SK-N-SH (cell line): ENCODE measurements around the gene FAT2. TPM values are rescaled to one million over a fixed set of nuclear protein-coding genes. Genes with fewer than 3 reads are reported as not detected.

Source experiments
- CTCF ChIA-PET: fragments of 300-600, 350-600 bp; formaldehyde crosslinking; extraction: SDS; loops from one replicate; lab custom pipeline; 2021; lab: Yijun Ruan, JAX
- POLR2A ChIA-PET: fragments of 350-600 bp; sonication (Branson Sonifier 250); formaldehyde crosslinking; extraction: SDS; loops from one replicate; lab custom pipeline; 2020; ENCODE audit warnings: antibody characterized with exemption, inconsistent platforms; lab: Yijun Ruan, JAX
- DNase-seq: peaks from one replicate; pipeline ENCODE4 v3.0.0; 2012
- H2AFZ ChIP-seq: fragments of 200-600 bp; sonication (generic); 2 replicates; pipeline ENCODE4 v1.8.1; 2016; ENCODE audit warnings: antibody characterized with exemption, mild to moderate bottlenecking, low read depth
- H3F3A ChIP-seq: fragments of 200-600 bp; sonication (generic); replicated peaks from 2 replicates; pipeline ENCODE3; 2016; ENCODE audit warnings: antibody characterized with exemption, mild to moderate bottlenecking; ENCODE audit not compliant: insufficient read depth
- H3K27ac ChIP-seq, 2 experiments: fragments of 200-500 bp in 1 of 2; fragments of 200-600 bp in 1 of 2; sonication (Bioruptor generic) in 1 of 2; sonication (generic), shearing (Covaris generic) in 1 of 2; 2 replicates each; pipeline versions ENCODE4 v1.5.1 to v1.6.1; 2014 to 2016; ENCODE audit warnings: low read depth in 2 of 2, inconsistent platforms in 1 of 2, low read length in 1 of 2, mild to moderate bottlenecking in 1 of 2, mixed read lengths in 1 of 2
- H3K27me3 ChIP-seq: fragments of 200-600 bp; sonication (generic), shearing (Covaris generic); 2 replicates; pipeline ENCODE4 v1.6.1; 2016; ENCODE audit warnings: mixed run types; ENCODE audit not compliant: insufficient read depth
- H3K36me3 ChIP-seq, 2 experiments: fragments of 200-500 bp in 1 of 2; fragments of 200-600 bp in 1 of 2; sonication (Bioruptor generic) in 1 of 2; sonication (generic) in 1 of 2; replicated peaks in 1 of 2; 2 replicates each; pipeline versions ENCODE3 to v1.5.1; 2014 to 2016; ENCODE audit warnings: low read length in 1 of 2, mild to moderate bottlenecking in 1 of 2; ENCODE audit not compliant: insufficient read depth in 2 of 2, control insufficient read depth in 1 of 2
- H3K4me1 ChIP-seq, 2 experiments: fragments of 200-500 bp in 1 of 2; fragments of 200-600 bp in 1 of 2; sonication (Bioruptor generic) in 1 of 2; sonication (generic), shearing (Covaris generic) in 1 of 2; 2 replicates each; pipeline versions ENCODE4 v1.5.1 to v1.6.1; 2014 to 2016; ENCODE audit warnings: low read depth in 1 of 2, low read length in 1 of 2, mixed run types in 1 of 2; ENCODE audit not compliant: insufficient read depth in 2 of 2, control insufficient read depth in 1 of 2
- H3K4me2 ChIP-seq: fragments of 200-600 bp; sonication (generic), shearing (Covaris generic); 2 replicates; pipeline ENCODE4 v1.6.1; 2017; ENCODE audit warnings: mixed run types
- H3K4me3 ChIP-seq, 2 experiments: fragments of 200-500 bp in 1 of 2; fragments of 200-600 bp in 1 of 2; sonication (Bioruptor generic) in 1 of 2; sonication (generic), shearing (Covaris generic) in 1 of 2; 2 replicates each; pipeline versions ENCODE4 v1.5.1 to v1.8.1; 2014 to 2016; ENCODE audit warnings: low read depth in 2 of 2, inconsistent platforms in 1 of 2, low read length in 1 of 2, mild to moderate bottlenecking in 1 of 2, mixed read lengths in 1 of 2, moderate library complexity in 1 of 2
- H3K79me2 ChIP-seq: fragments of 200-600 bp; sonication (generic); 2 replicates; pipeline ENCODE4 v1.8.1; 2017; ENCODE audit warnings: mild to moderate bottlenecking; ENCODE audit not compliant: insufficient read depth
- H3K9ac ChIP-seq: fragments of 200-600 bp; sonication (generic); 2 replicates; pipeline ENCODE4 v1.6.1; 2017; ENCODE audit warnings: mixed run types
- H3K9me2 ChIP-seq: fragments of 200-600 bp; sonication (generic); 2 replicates; pipeline ENCODE4 v1.6.1; 2017; ENCODE audit warnings: mixed run types
- H3K9me3 ChIP-seq: fragments of 200-600 bp; sonication (generic); 2 replicates; pipeline ENCODE4 v1.6.1; 2017; ENCODE audit warnings: mixed run types, mild to moderate bottlenecking, moderate library complexity
- H4K20me1 ChIP-seq: fragments of 200-600 bp; sonication (generic); 2 replicates; pipeline ENCODE4 v1.6.1; 2017; ENCODE audit warnings: mild to moderate bottlenecking, mixed run types; ENCODE audit not compliant: insufficient read depth
- EP300 ChIP-seq, 2 experiments: IDR thresholded peaks; 2 replicates each; pipeline versions ENCODE4 v1.4.0 to v1.6.1; 2012; ENCODE audit warnings: borderline replicate concordance in 1 of 2, low read depth in 1 of 2, low read length in 1 of 2
- EZH2phosphoT487 ChIP-seq: fragments of 200-600 bp; sonication (generic); IDR thresholded peaks from 2 replicates; pipeline ENCODE4 v1.6.1; 2017; ENCODE audit warnings: low read depth, mixed run types, mild to moderate bottlenecking, antibody characterized with exemption, moderate library complexity, borderline replicate concordance
- FOSL2 ChIP-seq: IDR thresholded peaks from 2 replicates; pipeline ENCODE4 v1.4.0; 2012; ENCODE audit warnings: low read depth, mild to moderate bottlenecking, moderate library complexity, borderline replicate concordance
- FOXJ3 ChIP-seq: sonication (generic); formaldehyde crosslinking; IDR thresholded peaks from 2 replicates; pipeline ENCODE4 v1.5.1; 2020; ENCODE audit warnings: mild to moderate bottlenecking, missing genetic modification reagents
- MEF2A ChIP-seq: IDR thresholded peaks from 2 replicates; pipeline ENCODE4 v1.4.0; 2012; ENCODE audit warnings: low read depth, borderline replicate concordance
- NFIC ChIP-seq: IDR thresholded peaks from 2 replicates; pipeline ENCODE4 v1.4.0; 2012; ENCODE audit warnings: borderline replicate concordance
- NRF1 ChIP-seq: IDR thresholded peaks from 2 replicates; pipeline ENCODE4 v1.6.1; 2012; ENCODE audit warnings: low read depth, mild to moderate bottlenecking, low read length
- RAD21 ChIP-seq: IDR thresholded peaks from 2 replicates; pipeline ENCODE4 v1.6.1; 2012; ENCODE audit warnings: mild to moderate bottlenecking, low read length
- RFX5 ChIP-seq: IDR thresholded peaks from 2 replicates; pipeline ENCODE4 v1.6.1; 2012; ENCODE audit warnings: mild to moderate bottlenecking, improper control_type of control experiment, low read length
- RXRA ChIP-seq: IDR thresholded peaks from 2 replicates; pipeline ENCODE4 v1.4.0; 2012; ENCODE audit warnings: low read depth, mild to moderate bottlenecking, borderline replicate concordance
- TAF1 ChIP-seq: IDR thresholded peaks from 2 replicates; pipeline ENCODE4 v1.6.1; 2012; ENCODE audit warnings: low read depth, mild to moderate bottlenecking, low read length, moderate library complexity, borderline replicate concordance
- TCF12 ChIP-seq: IDR thresholded peaks from 2 replicates; pipeline ENCODE4 v1.4.0; 2012
- TEAD4 ChIP-seq: IDR thresholded peaks from 2 replicates; pipeline ENCODE4 v1.4.0; 2012; ENCODE audit warnings: mild to moderate bottlenecking, borderline replicate concordance; ENCODE audit not compliant: insufficient read depth
- YY1 ChIP-seq: IDR thresholded peaks from 2 replicates; pipeline ENCODE4 v1.4.0; 2012; ENCODE audit warnings: low read depth, mild to moderate bottlenecking
- WGBS: methylation state at CpG from one replicate; pipeline ENCODE4 v1.1.6; 2017; ENCODE audit warnings: low lambda C conversion rate; 5-methylcytosine and 5-hydroxymethylcytosine counted together
- polyA plus RNA-seq, 3 experiments: library from polyadenylated mRNA; depleted of rRNA; stranded (reverse); fragments of >200 nt; gene quantifications; 2 replicates each; pipeline ENCODE4 v1.2.3, GENCODE V29; 2012
- TF ChIP-seq, protein P1 (sequence below): fragments of 200-600 bp; sonication (generic); IDR thresholded peaks from 2 replicates; pipeline ENCODE4 v1.6.1; 2017; ENCODE audit warnings: antibody characterized with exemption, mild to moderate bottlenecking, moderate library complexity
- TF ChIP-seq, protein P2 (sequence below): fragments of 150-350 bp; IDR thresholded peaks from 2 replicates; pipeline ENCODE4 v1.6.1; 2017; ENCODE audit warnings: antibody characterized with exemption, low read length, low read depth, borderline replicate concordance
- TF ChIP-seq, protein P3 (sequence below): IDR thresholded peaks from 2 replicates; pipeline ENCODE4 v1.6.1; 2012; ENCODE audit warnings: mild to moderate bottlenecking, low read depth, low read length, moderate library complexity
- TF ChIP-seq, protein P4 (sequence below): IDR thresholded peaks from 2 replicates; pipeline ENCODE4 v1.4.0; 2012; ENCODE audit warnings: low read depth, borderline replicate concordance
- TF ChIP-seq, protein P5 (sequence below): IDR thresholded peaks from 2 replicates; pipeline ENCODE4 v1.4.0; 2012; ENCODE audit warnings: low read depth

Gene FAT2
- polyA plus RNA-seq, 1 of the 3 experiments (the other 2 are of a cell fraction) = not detected

DNA sequence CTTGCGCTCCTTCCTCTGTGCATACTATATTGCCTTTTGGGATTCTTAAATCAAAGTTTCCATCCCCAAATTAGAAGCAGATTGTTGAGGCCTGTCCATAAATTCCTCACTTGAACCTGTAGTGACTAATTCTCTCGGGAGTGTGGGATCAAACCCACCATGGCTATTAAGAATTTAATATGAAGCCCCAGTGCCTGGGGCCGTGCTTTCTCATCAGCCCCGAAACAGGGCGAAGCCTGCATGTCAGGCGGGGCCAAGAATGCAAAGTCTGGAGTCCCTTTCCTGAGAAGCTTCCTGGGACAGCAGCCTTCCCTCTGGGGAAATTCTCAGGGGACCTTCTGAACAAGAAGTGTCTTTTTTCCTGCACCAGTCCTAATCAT is 29.3 kb upstream of the FAT2 start:
- Histone ChIP-seq H3K27me3 (0 out of 2 replicates have a peak, but pooled peaks cover 8% of the 10 kb centered on the region), H3K36me3 (no peaks in the 10 kb centered on the region), H3K79me2 (no peaks in the 10 kb centered on the region), H3K4me2 (no peak overlapping the region), H2AFZ (no peak overlapping the region), H4K20me1 (no peaks in the 10 kb centered on the region), H3K27ac (no peak overlapping the region), H3K4me1 (no peaks in the 10 kb centered on the region), H3K9me2 (no peaks in the 10 kb centered on the region), H3K9ac (no peak overlapping the region), H3K4me3 (no peak overlapping the region), H3K9me3 (no peaks in the 10 kb centered on the region), H3F3A (no peaks in the 10 kb centered on the region)
- CTCF ChIA-PET = interaction anchor here (1.4 kb wide), 1 partner anchor 118 kb away, joined by 3 read pairs; no protein-coding TSS in a partner anchor
- POLR2A ChIA-PET = no interaction called here
- WGBS = 58% methylated on average over 6 of the region's 6 CpGs
- TF ChIP-seq, protein P1, sequence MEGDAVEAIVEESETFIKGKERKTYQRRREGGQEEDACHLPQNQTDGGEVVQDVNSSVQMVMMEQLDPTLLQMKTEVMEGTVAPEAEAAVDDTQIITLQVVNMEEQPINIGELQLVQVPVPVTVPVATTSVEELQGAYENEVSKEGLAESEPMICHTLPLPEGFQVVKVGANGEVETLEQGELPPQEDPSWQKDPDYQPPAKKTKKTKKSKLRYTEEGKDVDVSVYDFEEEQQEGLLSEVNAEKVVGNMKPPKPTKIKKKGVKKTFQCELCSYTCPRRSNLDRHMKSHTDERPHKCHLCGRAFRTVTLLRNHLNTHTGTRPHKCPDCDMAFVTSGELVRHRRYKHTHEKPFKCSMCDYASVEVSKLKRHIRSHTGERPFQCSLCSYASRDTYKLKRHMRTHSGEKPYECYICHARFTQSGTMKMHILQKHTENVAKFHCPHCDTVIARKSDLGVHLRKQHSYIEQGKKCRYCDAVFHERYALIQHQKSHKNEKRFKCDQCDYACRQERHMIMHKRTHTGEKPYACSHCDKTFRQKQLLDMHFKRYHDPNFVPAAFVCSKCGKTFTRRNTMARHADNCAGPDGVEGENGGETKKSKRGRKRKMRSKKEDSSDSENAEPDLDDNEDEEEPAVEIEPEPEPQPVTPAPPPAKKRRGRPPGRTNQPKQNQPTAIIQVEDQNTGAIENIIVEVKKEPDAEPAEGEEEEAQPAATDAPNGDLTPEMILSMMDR = no peak
- TF ChIP-seq, protein P2, sequence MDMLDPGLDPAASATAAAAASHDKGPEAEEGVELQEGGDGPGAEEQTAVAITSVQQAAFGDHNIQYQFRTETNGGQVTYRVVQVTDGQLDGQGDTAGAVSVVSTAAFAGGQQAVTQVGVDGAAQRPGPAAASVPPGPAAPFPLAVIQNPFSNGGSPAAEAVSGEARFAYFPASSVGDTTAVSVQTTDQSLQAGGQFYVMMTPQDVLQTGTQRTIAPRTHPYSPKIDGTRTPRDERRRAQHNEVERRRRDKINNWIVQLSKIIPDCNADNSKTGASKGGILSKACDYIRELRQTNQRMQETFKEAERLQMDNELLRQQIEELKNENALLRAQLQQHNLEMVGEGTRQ = no peak
- TF ChIP-seq FOXJ3 (CRISPR knock-in tag) (no peak), RXRA (no peak)
- no peak for DNase-seq

DNA sequence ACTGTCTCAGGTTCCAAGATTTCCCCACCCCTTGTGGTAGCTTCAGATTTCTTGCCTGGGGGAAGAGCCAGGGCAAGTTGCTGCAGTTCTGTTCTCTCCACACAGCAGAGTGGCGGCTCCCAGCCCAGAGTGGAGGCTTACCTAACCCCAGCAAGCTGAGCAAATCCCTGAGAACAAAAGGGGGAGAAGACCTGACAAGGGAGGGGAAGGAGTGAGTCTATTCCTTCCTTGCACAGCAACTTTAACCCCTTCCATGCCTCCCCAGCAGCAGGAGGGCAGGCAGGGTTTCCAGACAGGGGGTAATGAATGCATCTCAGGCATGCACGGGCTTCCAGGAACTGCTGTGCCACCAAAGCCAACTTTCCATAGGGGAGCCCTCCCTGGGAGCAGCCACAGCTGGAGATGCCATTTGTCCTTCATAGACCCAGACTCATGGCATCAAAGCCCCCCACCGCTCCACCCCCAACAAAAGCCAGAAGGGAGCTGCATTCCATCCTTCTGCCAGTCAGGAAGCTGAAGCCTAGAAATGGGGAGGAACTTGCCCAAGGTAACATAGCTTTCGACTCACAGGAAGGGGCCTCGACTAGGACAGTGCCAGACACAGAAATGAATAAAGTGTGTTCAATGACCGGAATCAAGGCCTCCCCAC is 28.8 kb upstream of the FAT2 start:
- no peak overlapping the region for H2AFZ ChIP-seq
- 39% methylated on average over 4 of the region's 6 CpGs for WGBS
- H3F3A ChIP-seq = no peaks in the 10 kb centered on the region
- H3K79me2 ChIP-seq = no peaks in the 10 kb centered on the region
- no peaks in the 10 kb centered on the region for H3K36me3 ChIP-seq
- no peaks in the 10 kb centered on the region for H3K9me2 ChIP-seq
- ChIA-PET POLR2A (no interaction called here), CTCF (interaction anchor here (1.4 kb wide), 1 partner anchor 118 kb away, joined by 3 read pairs; no protein-coding TSS in a partner anchor)
- H3K4me2 ChIP-seq = no peak overlapping the region
- H3K4me1 ChIP-seq = no peaks in the 10 kb centered on the region
- H3K4me3 ChIP-seq = no peak overlapping the region
- no peak overlapping the region for H3K27ac ChIP-seq
- H4K20me1 ChIP-seq = no peaks in the 10 kb centered on the region
- H3K27me3 ChIP-seq = 0 out of 2 replicates have a peak, but pooled peaks cover 8% of the 10 kb centered on the region
- no peaks in the 10 kb centered on the region for H3K9me3 ChIP-seq
- no peak overlapping the region for H3K9ac ChIP-seq
- DNase-seq = no peak
- TF ChIP-seq EP300 (IDR thresholded peaks at IDR 0.05; ENCODE audit: borderline replicate concordance in 1 of 2, low read depth in 1 of 2, low read length in 1 of 2) (no peak), MEF2A (no peak), YY1 (no peak), TEAD4 (no peak), NFIC (no peak), TCF12 (no peak), RAD21 (no peak), TAF1 (no peak), EZH2phosphoT487 (no peak), NRF1 (no peak), FOSL2 (no peak), RFX5 (no peak)
- TF ChIP-seq, protein P3, sequence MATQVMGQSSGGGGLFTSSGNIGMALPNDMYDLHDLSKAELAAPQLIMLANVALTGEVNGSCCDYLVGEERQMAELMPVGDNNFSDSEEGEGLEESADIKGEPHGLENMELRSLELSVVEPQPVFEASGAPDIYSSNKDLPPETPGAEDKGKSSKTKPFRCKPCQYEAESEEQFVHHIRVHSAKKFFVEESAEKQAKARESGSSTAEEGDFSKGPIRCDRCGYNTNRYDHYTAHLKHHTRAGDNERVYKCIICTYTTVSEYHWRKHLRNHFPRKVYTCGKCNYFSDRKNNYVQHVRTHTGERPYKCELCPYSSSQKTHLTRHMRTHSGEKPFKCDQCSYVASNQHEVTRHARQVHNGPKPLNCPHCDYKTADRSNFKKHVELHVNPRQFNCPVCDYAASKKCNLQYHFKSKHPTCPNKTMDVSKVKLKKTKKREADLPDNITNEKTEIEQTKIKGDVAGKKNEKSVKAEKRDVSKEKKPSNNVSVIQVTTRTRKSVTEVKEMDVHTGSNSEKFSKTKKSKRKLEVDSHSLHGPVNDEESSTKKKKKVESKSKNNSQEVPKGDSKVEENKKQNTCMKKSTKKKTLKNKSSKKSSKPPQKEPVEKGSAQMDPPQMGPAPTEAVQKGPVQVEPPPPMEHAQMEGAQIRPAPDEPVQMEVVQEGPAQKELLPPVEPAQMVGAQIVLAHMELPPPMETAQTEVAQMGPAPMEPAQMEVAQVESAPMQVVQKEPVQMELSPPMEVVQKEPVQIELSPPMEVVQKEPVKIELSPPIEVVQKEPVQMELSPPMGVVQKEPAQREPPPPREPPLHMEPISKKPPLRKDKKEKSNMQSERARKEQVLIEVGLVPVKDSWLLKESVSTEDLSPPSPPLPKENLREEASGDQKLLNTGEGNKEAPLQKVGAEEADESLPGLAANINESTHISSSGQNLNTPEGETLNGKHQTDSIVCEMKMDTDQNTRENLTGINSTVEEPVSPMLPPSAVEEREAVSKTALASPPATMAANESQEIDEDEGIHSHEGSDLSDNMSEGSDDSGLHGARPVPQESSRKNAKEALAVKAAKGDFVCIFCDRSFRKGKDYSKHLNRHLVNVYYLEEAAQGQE = no peak
- TF ChIP-seq, protein P4, sequence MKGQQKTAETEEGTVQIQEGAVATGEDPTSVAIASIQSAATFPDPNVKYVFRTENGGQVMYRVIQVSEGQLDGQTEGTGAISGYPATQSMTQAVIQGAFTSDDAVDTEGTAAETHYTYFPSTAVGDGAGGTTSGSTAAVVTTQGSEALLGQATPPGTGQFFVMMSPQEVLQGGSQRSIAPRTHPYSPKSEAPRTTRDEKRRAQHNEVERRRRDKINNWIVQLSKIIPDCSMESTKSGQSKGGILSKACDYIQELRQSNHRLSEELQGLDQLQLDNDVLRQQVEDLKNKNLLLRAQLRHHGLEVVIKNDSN = no peak
- TF ChIP-seq, protein P5, sequence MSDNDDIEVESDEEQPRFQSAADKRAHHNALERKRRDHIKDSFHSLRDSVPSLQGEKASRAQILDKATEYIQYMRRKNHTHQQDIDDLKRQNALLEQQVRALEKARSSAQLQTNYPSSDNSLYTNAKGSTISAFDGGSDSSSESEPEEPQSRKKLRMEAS = no peak
